ENCODE data around the gene PTPRF.
"Not testable (repeated sequence)": the region's sequence is repeated elsewhere in the genome, so short reads cannot be mapped to it uniquely, and the experiment has no call there.

Gene PTPRF

GRCh38 chr1:43538969-43539368 is 8.3 kb downstream of the PTPRF start:
- no peak for DNase-seq

GRCh38 chr1:43539726-43540434 is 9.2 kb downstream of the PTPRF start:
- DNase-seq = no peak

GRCh38 chr1:43540653-43541071 is 10.0 kb downstream of the PTPRF start:
- no peak for DNase-seq

GRCh38 chr1:43541141-43541540 is 10.5 kb downstream of the PTPRF start:
- DNase-seq = no peak

GRCh38 chr1:43541721-43542401 is 11.2 kb downstream of the PTPRF start:
- DNase-seq = peak; percentile 68

GRCh38 chr1:43542527-43543458 is 12.1 kb downstream of the PTPRF start:
- no peak for DNase-seq

- DNase-seq = no peak
Observed at GRCh38 chr1:43543567-43543966, 12.9 kb downstream of the PTPRF start.

GRCh38 chr1:43545339-43545694 is 14.6 kb downstream of the PTPRF start:
- DNase-seq = no peak

GRCh38 chr1:43545695-43546387 is 15.2 kb downstream of the PTPRF start:
- no peak for DNase-seq

- no peak for DNase-seq
Observed at GRCh38 chr1:43546388-43547100, 15.9 kb downstream of the PTPRF start.

- DNase-seq = no peak
Observed at GRCh38 chr1:43547538-43548072, 16.9 kb downstream of the PTPRF start.

GRCh38 chr1:43548285-43549271 is 17.9 kb downstream of the PTPRF start:
- no peak for DNase-seq

- DNase-seq = not testable (repeated sequence)
Observed at GRCh38 chr1:43549394-43549793, 18.7 kb downstream of the PTPRF start.

GRCh38 chr1:43549921-43550597 is 19.4 kb downstream of the PTPRF start:
- DNase-seq = no peak

- no peak for DNase-seq
Observed at GRCh38 chr1:43550598-43551246, 20.0 kb downstream of the PTPRF start.

GRCh38 chr1:43551396-43551888 is 20.8 kb downstream of the PTPRF start:
- DNase-seq = no peak

GRCh38 chr1:43552059-43552742 is 21.5 kb downstream of the PTPRF start:
- DNase-seq = no peak

GRCh38 chr1:43552813-43553212 is 22.1 kb downstream of the PTPRF start:
- no peak for DNase-seq

Data from DMS 273 treated with DMSO at 0.1 percent for 48 hours (cell line).